ENCODE results near the gene ZNF507. TPM values are rescaled to one million over a fixed set of nuclear protein-coding genes. Genes with fewer than 3 reads are reported as not detected.
A peak's percentile ranks its signal among the peaks of the same experiment; 100 is the strongest.

Gene ZNF507
- 10 to 100 TPM in 5 of 8 experiments, 1 to 10 TPM in 3; 7.9 to 31.6 (median 13.0) TPM for total RNA-seq

- ATAC-seq (replicated peaks in 6 of 8): peak; percentile 81 to 91 (median 86)
- WGBS, 10 experiments: 0 to 100% (median 43%) methylated on average over 1 to 14 of the region's 72 CpGs; no CpG with 5 or more reads in 3 of the 10 experiments
- Histone ChIP-seq H3K27ac (peak within 1 kb of the TSS; percentile 72 to 91), H3K4me3 (peak within 1 kb of the TSS; percentile 67 to 93 (median 72)), H3K4me1 (replicated peaks in 1 of 2) (peaks cover 7 to 27% of the 10 kb centered on the region in 2 donors)
- in situ Hi-C loops (cut with MboI; ENCODE audit: low pct_unique_long_range_greater_than_20kb in 2 of 9, low sequenced_read_pairs in 9 of 9, unreplicated experiment in 9 of 9): loop anchor here in 2 of 9 experiments (25.0 kb wide), 2 partner anchors 217 to 1658 kb away; no protein-coding TSS in a partner anchor
Observed at GRCh38 chr19:32345261-32346207, at the start of gene ZNF507. Gene ZNF507, plus strand, starts transcription at chr19:32345610. Its CDS starts 7,221 bp downstream, at chr19:32352831.

- H3K27ac ChIP-seq: no peak overlapping the region
- 80 to 100% (median 100%) methylated on average over 1 of the region's 1 CpG; no CpG with 5 or more reads in 6 of the 10 experiments for WGBS, 10 experiments
- in situ Hi-C loops (cut with MboI; ENCODE audit: low pct_unique_long_range_greater_than_20kb in 2 of 9, low sequenced_read_pairs in 9 of 9, unreplicated experiment in 9 of 9): no loop called here
- H3K4me1 ChIP-seq (replicated peaks in 1 of 2): no peaks in the 10 kb centered on the region
- H3K4me3 ChIP-seq: no peak overlapping the region
- ATAC-seq (replicated peaks in 6 of 8): no peak
Observed at GRCh38 chr19:32296694-32297093, 48.7 kb upstream of the ZNF507 start.

GRCh38 chr19:32302778-32303177 lies 42.6 kb upstream of the ZNF507 start:
- no peak overlapping the region for H3K27ac ChIP-seq
- in situ Hi-C loops (cut with MboI; ENCODE audit: low pct_unique_long_range_greater_than_20kb in 2 of 9, low sequenced_read_pairs in 9 of 9, unreplicated experiment in 9 of 9): loop anchor here in 1 of 9 experiments (25.0 kb wide), 1 partner anchor 260 kb away; no protein-coding TSS in a partner anchor
- no peak for ATAC-seq (replicated peaks in 6 of 8)
- H3K4me3 ChIP-seq: no peak overlapping the region
- peaks cover 4% of the 10 kb centered on the region in 2 donors for H3K4me1 ChIP-seq (replicated peaks in 1 of 2)

GRCh38 chr19:32303193-32303592 lies 42.2 kb upstream of the ZNF507 start:
- 0 to 100% (median 86%) methylated on average over 1 of the region's 1 CpG; no CpG with 5 or more reads in 1 of the 10 experiments for WGBS, 10 experiments
- H3K27ac ChIP-seq: no peak overlapping the region
- in situ Hi-C loops (cut with MboI; ENCODE audit: low pct_unique_long_range_greater_than_20kb in 2 of 9, low sequenced_read_pairs in 9 of 9, unreplicated experiment in 9 of 9): loop anchor here in 1 of 9 experiments (25.0 kb wide), 1 partner anchor 259 kb away; no protein-coding TSS in a partner anchor
- ATAC-seq (replicated peaks in 6 of 8): no peak
- H3K4me3 ChIP-seq: no peak overlapping the region
- peaks cover 8% of the 10 kb centered on the region in 2 donors for H3K4me1 ChIP-seq (replicated peaks in 1 of 2)

GRCh38 chr19:32307591-32307990 lies 37.8 kb upstream of the ZNF507 start:
- in situ Hi-C loops (cut with MboI; ENCODE audit: low pct_unique_long_range_greater_than_20kb in 2 of 9, low sequenced_read_pairs in 9 of 9, unreplicated experiment in 9 of 9): loop anchor here in 1 of 9 experiments (25.0 kb wide), 1 partner anchor 255 kb away; no protein-coding TSS in a partner anchor
- Histone ChIP-seq H3K27ac (peak overlapping the region in 1 of 2 donors; percentile 43), H3K4me1 (replicated peaks in 1 of 2) (peaks cover 20% of the 10 kb centered on the region in 2 donors), H3K4me3 (no peak overlapping the region)
- WGBS, 10 experiments: 48 to 100% (median 85%) methylated on average over 1 to 5 of the region's 5 CpGs; no CpG with 5 or more reads in 2 of the 10 experiments
- ATAC-seq (replicated peaks in 6 of 8): peak in 2 of 8 experiments; percentile 28 to 52

- in situ Hi-C loops (cut with MboI; ENCODE audit: low pct_unique_long_range_greater_than_20kb in 2 of 9, low sequenced_read_pairs in 9 of 9, unreplicated experiment in 9 of 9): loop anchor here in 1 of 9 experiments (25.0 kb wide), 1 partner anchor 254 kb away; no protein-coding TSS in a partner anchor
- H3K4me1 ChIP-seq (replicated peaks in 1 of 2): peaks cover 24% of the 10 kb centered on the region in 2 donors
- peak in 2 of 8 experiments; percentile 66 to 74 for ATAC-seq (replicated peaks in 6 of 8)
- WGBS, 10 experiments: 0 to 80% (median 31%) methylated on average over 1 to 7 of the region's 8 CpGs
- H3K27ac ChIP-seq: peak overlapping the region; percentile 42 to 45
- no peak overlapping the region for H3K4me3 ChIP-seq
Observed at GRCh38 chr19:32308431-32309077, 36.9 kb upstream of the ZNF507 start.

- in situ Hi-C loops (cut with MboI; ENCODE audit: low pct_unique_long_range_greater_than_20kb in 2 of 9, low sequenced_read_pairs in 9 of 9, unreplicated experiment in 9 of 9): loop anchor here in 1 of 9 experiments (25.0 kb wide), 1 partner anchor 252 kb away; no protein-coding TSS in a partner anchor
- ATAC-seq (replicated peaks in 6 of 8): peak in 3 of 8 experiments; percentile 22 to 68 (median 58)
- H3K4me3 ChIP-seq: no peak overlapping the region
- peaks cover 33 to 35% of the 10 kb centered on the region in 2 donors for H3K4me1 ChIP-seq (replicated peaks in 1 of 2)
- WGBS, 10 experiments: 0 to 100% (median 89%) methylated on average over 1 to 24 of the region's 29 CpGs; no CpG with 5 or more reads in 1 of the 10 experiments
- H3K27ac ChIP-seq: no peak overlapping the region
Observed at GRCh38 chr19:32309711-32310390, 35.6 kb upstream of the ZNF507 start.

- in situ Hi-C loops (cut with MboI; ENCODE audit: low pct_unique_long_range_greater_than_20kb in 2 of 9, low sequenced_read_pairs in 9 of 9, unreplicated experiment in 9 of 9): loop anchor here in 1 of 9 experiments (25.0 kb wide), 1 partner anchor 251 kb away; no protein-coding TSS in a partner anchor
- ATAC-seq (replicated peaks in 6 of 8): no peak
- H3K27ac ChIP-seq: no peak overlapping the region
- H3K4me1 ChIP-seq (replicated peaks in 1 of 2): peaks cover 41 to 42% of the 10 kb centered on the region in 2 donors
- WGBS, 10 experiments: 52 to 100% (median 94%) methylated on average over 2 to 8 of the region's 10 CpGs; no CpG with 5 or more reads in 1 of the 10 experiments
- no peak overlapping the region for H3K4me3 ChIP-seq
Observed at GRCh38 chr19:32311371-32311770, 34.0 kb upstream of the ZNF507 start.

GRCh38 chr19:32313569-32314265 lies 31.7 kb upstream of the ZNF507 start:
- in situ Hi-C loops (cut with MboI; ENCODE audit: low pct_unique_long_range_greater_than_20kb in 2 of 9, low sequenced_read_pairs in 9 of 9, unreplicated experiment in 9 of 9): loop anchor here in 1 of 9 experiments (25.0 kb wide), 1 partner anchor 249 kb away; no protein-coding TSS in a partner anchor

GRCh38 chr19:32316034-32316433 lies 29.4 kb upstream of the ZNF507 start:
- ATAC-seq (replicated peaks in 6 of 8): no peak
- Histone ChIP-seq H3K27ac (no peak overlapping the region), H3K4me1 (replicated peaks in 1 of 2) (peaks cover 38 to 47% of the 10 kb centered on the region in 2 donors), H3K4me3 (no peak overlapping the region)
- 0 to 100% (median 47%) methylated on average over 1 to 6 of the region's 6 CpGs; no CpG with 5 or more reads in 1 of the 10 experiments for WGBS, 10 experiments
- in situ Hi-C loops (cut with MboI; ENCODE audit: low pct_unique_long_range_greater_than_20kb in 2 of 9, low sequenced_read_pairs in 9 of 9, unreplicated experiment in 9 of 9): loop anchor here in 1 of 9 experiments (25.0 kb wide), 1 partner anchor 246 kb away; no protein-coding TSS in a partner anchor

More at GRCh38 chr19:32313569-32314265, 31.7 kb upstream of the ZNF507 start:
- H3K27ac ChIP-seq: peak overlapping the region in 1 of 2 donors; percentile 55
- ATAC-seq (replicated peaks in 6 of 8): peak in 5 of 8 experiments; percentile 62 to 87 (median 82)
- H3K4me3 ChIP-seq: no peak overlapping the region
- H3K4me1 ChIP-seq (replicated peaks in 1 of 2): peaks cover 36 to 44% of the 10 kb centered on the region in 2 donors
- WGBS, 10 experiments: 0 to 61% (median 29%) methylated on average over 1 to 4 of the region's 6 CpGs; no CpG with 5 or more reads in 2 of the 10 experiments

- Histone ChIP-seq H3K4me3 (no peak overlapping the region), H3K4me1 (replicated peaks in 1 of 2) (peaks cover 38 to 47% of the 10 kb centered on the region in 2 donors), H3K27ac (peak overlapping the region in 1 of 2 donors; percentile 35)
- in situ Hi-C loops (cut with MboI; ENCODE audit: low pct_unique_long_range_greater_than_20kb in 2 of 9, low sequenced_read_pairs in 9 of 9, unreplicated experiment in 9 of 9): loop anchor here in 1 of 9 experiments (25.0 kb wide), 1 partner anchor 245 kb away; no protein-coding TSS in a partner anchor
- ATAC-seq (replicated peaks in 6 of 8): peak in 1 of 8 experiments; percentile 59
- WGBS, 10 experiments: 0 to 75% (median 17%) methylated on average over 1 of the region's 1 CpG; no CpG with 5 or more reads in 2 of the 10 experiments
Observed at GRCh38 chr19:32317086-32317485, 28.3 kb upstream of the ZNF507 start.

Measured in motor neuron (in vitro differentiated cells).